Mesothelial cell of epicardium (in vitro differentiated cells): ENCODE results near the gene TNFAIP1. TPM values are rescaled to one million over a fixed set of nuclear protein-coding genes. Genes with fewer than 3 reads are reported as not detected.

ENCODE experiments used
- DNase-seq, 2 experiments: peaks; one replicate each; pipeline ENCODE4 v3.0.0; 2021; ENCODE audit warnings: low spot score in 2 of 2; ENCODE audit not compliant: unreplicated experiment in 2 of 2
- H3K27ac Mint-ChIP-seq: 2 replicates; pipeline ENCODE4 v1.8.0; 2021; ENCODE audit warnings: mixed read lengths
- H3K27me3 Mint-ChIP-seq: 2 replicates; pipeline ENCODE4 v1.8.0; 2021; ENCODE audit warnings: low read depth, mixed read lengths
- H3K36me3 Mint-ChIP-seq: 2 replicates; pipeline ENCODE4 v1.8.0; 2021; ENCODE audit warnings: mixed read lengths
- H3K4me1 Mint-ChIP-seq: 2 replicates; pipeline ENCODE4 v1.8.0; 2021; ENCODE audit warnings: mixed read lengths
- H3K4me3 Mint-ChIP-seq: 2 replicates; pipeline ENCODE4 v1.8.0; 2021; ENCODE audit warnings: mild to moderate bottlenecking, moderate library complexity, mixed read lengths
- H3K9me3 Mint-ChIP-seq: 2 replicates; pipeline ENCODE4 v1.8.0; 2021; ENCODE audit warnings: mixed read lengths
- CTCF ChIP-seq: fragments of 200-600 bp; sonication (generic); IDR thresholded peaks from one replicate; pipeline ENCODE4 v1.5.0; 2021; ENCODE audit warnings: antibody characterized with exemption; ENCODE audit not compliant: unreplicated experiment
- total RNA-seq: library from RNA; stranded (reverse); gene quantifications from 3 replicates; pipeline ENCODE4 v1.2.1, GENCODE V29; 2021

The TNFAIP1 gene
- total RNA-seq, 1 donor from 2014 or later: 41.8 TPM

GRCh38 chr17:28368306-28368831 is 32.8 kb downstream of the TNFAIP1 start:
- no peak for TF ChIP-seq CTCF
- H3K9me3 Mint-ChIP-seq: no peaks in the 10 kb centered on the region
- no peak overlapping the region for H3K4me3 Mint-ChIP-seq
- peaks cover 15% of the 10 kb centered on the region for H3K27me3 Mint-ChIP-seq
- no peak overlapping the region for H3K27ac Mint-ChIP-seq
- H3K36me3 Mint-ChIP-seq: no peaks in the 10 kb centered on the region
- H3K4me1 Mint-ChIP-seq: peaks cover 9% of the 10 kb centered on the region
- no peak for DNase-seq

GRCh38 chr17:28368915-28369683 is 33.5 kb downstream of the TNFAIP1 start:
- Mint-ChIP-seq H3K36me3 (no peaks in the 10 kb centered on the region), H3K27ac (no peak overlapping the region), H3K4me3 (no peak overlapping the region), H3K4me1 (peaks cover 13% of the 10 kb centered on the region), H3K27me3 (peaks cover 21% of the 10 kb centered on the region), H3K9me3 (no peaks in the 10 kb centered on the region)
- TF ChIP-seq CTCF: no peak
- DNase-seq: no peak

GRCh38 chr17:28369684-28370034 is 34.1 kb downstream of the TNFAIP1 start:
- Mint-ChIP-seq H3K4me1 (peaks cover 13% of the 10 kb centered on the region), H3K27me3 (peaks cover 24% of the 10 kb centered on the region), H3K27ac (peak overlapping the region; percentile 48), H3K36me3 (no peaks in the 10 kb centered on the region), H3K9me3 (no peaks in the 10 kb centered on the region), H3K4me3 (no peak overlapping the region)
- TF ChIP-seq CTCF: no peak
- DNase-seq: no peak

GRCh38 chr17:28370035-28370743 is 34.6 kb downstream of the TNFAIP1 start, which contains the start of gene VTN:
TSS of gene VTN (minus strand) at chr17:28370307. CDS start at chr17:28370203, 104 bp downstream.
- Mint-ChIP-seq H3K27me3 (peaks cover 27% of the 10 kb centered on the region), H3K27ac (peak within 1 kb of the TSS; percentile 77), H3K4me1 (peaks cover 13% of the 10 kb centered on the region), H3K9me3 (no peaks in the 10 kb centered on the region), H3K36me3 (no peaks in the 10 kb centered on the region), H3K4me3 (peak within 1 kb of the TSS; percentile 77)
- TF ChIP-seq CTCF: no peak
- DNase-seq: no peak

- peak overlapping the region; percentile 77 for H3K27ac Mint-ChIP-seq
- H3K4me1 Mint-ChIP-seq: peaks cover 13% of the 10 kb centered on the region
- H3K36me3 Mint-ChIP-seq: no peaks in the 10 kb centered on the region
- H3K27me3 Mint-ChIP-seq: peaks cover 27% of the 10 kb centered on the region
- TF ChIP-seq CTCF: no peak
- H3K9me3 Mint-ChIP-seq: no peaks in the 10 kb centered on the region
- H3K4me3 Mint-ChIP-seq: peak overlapping the region; percentile 77
- no peak for DNase-seq
These were observed 35.2 kb downstream of the TNFAIP1 start for GRCh38 chr17:28370744-28371103.
